ENCODE results near the gene NIT1.

The NIT1 gene

GRCh38 chr1:161157867-161158266 is 40.0 kb downstream of the NIT1 start:
- no peak for DNase-seq (ENCODE audit: low read depth)

- DNase-seq (ENCODE audit: low read depth): no peak
Observed at GRCh38 chr1:161158316-161159010, 40.6 kb downstream of the NIT1 start.

GRCh38 chr1:161159087-161159912 is 41.4 kb downstream of the NIT1 start, which contains the start of gene USP21:
Gene USP21, plus strand, starts transcription at chr1:161159500. Its CDS starts 1,141 bp downstream, at chr1:161160641.
- DNase-seq (ENCODE audit: low read depth): peak; percentile 87

GRCh38 chr1:161159913-161160243 is 42.0 kb downstream of the NIT1 start:
- DNase-seq (ENCODE audit: low read depth): no peak

GRCh38 chr1:161160671-161161145 is 42.8 kb downstream of the NIT1 start:
- DNase-seq (ENCODE audit: low read depth): no peak

- DNase-seq (ENCODE audit: low read depth): no peak
Observed at GRCh38 chr1:161161652-161162051, 43.7 kb downstream of the NIT1 start.

GRCh38 chr1:161162052-161162451 is 44.1 kb downstream of the NIT1 start:
- DNase-seq (ENCODE audit: low read depth): no peak

GRCh38 chr1:161162806-161163205 is 44.9 kb downstream of the NIT1 start:
- DNase-seq (ENCODE audit: low read depth): no peak

- no peak for DNase-seq (ENCODE audit: low read depth)
Observed at GRCh38 chr1:161163793-161164192, 45.9 kb downstream of the NIT1 start.

GRCh38 chr1:161164901-161165610 is 47.2 kb downstream of the NIT1 start:
- no peak for DNase-seq (ENCODE audit: low read depth)

GRCh38 chr1:161165742-161166668 is 48.1 kb downstream of the NIT1 start, which contains the start of gene PPOX:
Gene PPOX, plus strand, starts transcription at chr1:161166426. Its CDS starts 422 bp downstream, at chr1:161166848.
- peak; percentile 82 for DNase-seq (ENCODE audit: low read depth)

GRCh38 chr1:161166669-161167548 is 49.0 kb downstream of the NIT1 start:
- no peak for DNase-seq (ENCODE audit: low read depth)

GRCh38 chr1:161168906-161169305 is 51.0 kb downstream of the NIT1 start:
- DNase-seq (ENCODE audit: low read depth): no peak

Measured in stimulated activated CD4-positive, alpha-beta T cell treated with anti-CD3 and anti-CD28 coated beads, Interleukin-2, amount 100 ng/mL, for 4 hours (primary cell).